Progenitor cell of endocrine pancreas (in vitro differentiated cells): ENCODE data around the gene MPPED1. TPM values are rescaled to one million over a fixed set of nuclear protein-coding genes. Genes with fewer than 3 reads are reported as not detected.

Source experiments
- DNase-seq: peaks from one replicate; pipeline ENCODE4 v3.0.0; 2021; ENCODE audit warnings: low spot score; ENCODE audit not compliant: unreplicated experiment
- H3K27ac Mint-ChIP-seq: 2 replicates; pipeline ENCODE4 v1.8.0; 2021; ENCODE audit warnings: mild to moderate bottlenecking, moderate library complexity, mixed read lengths
- H3K27me3 Mint-ChIP-seq: 2 replicates; pipeline ENCODE4 v1.8.0; 2021; ENCODE audit warnings: mixed read lengths
- H3K36me3 Mint-ChIP-seq: 2 replicates; pipeline ENCODE4 v1.8.0; 2022; ENCODE audit warnings: mixed read lengths; ENCODE audit not compliant: insufficient read depth
- H3K4me1 Mint-ChIP-seq: 2 replicates; pipeline ENCODE4 v1.8.0; 2021; ENCODE audit warnings: low read depth, mixed read lengths
- H3K4me3 Mint-ChIP-seq: 2 replicates; pipeline ENCODE4 v1.8.0; 2021; ENCODE audit warnings: low read depth, mild to moderate bottlenecking, moderate library complexity, mixed read lengths
- H3K9me3 Mint-ChIP-seq: 2 replicates; pipeline ENCODE4 v1.8.0; 2021; ENCODE audit warnings: low read depth, mixed read lengths
- CTCF ChIP-seq: fragments of 200-600 bp; sonication (generic); IDR thresholded peaks from one replicate; pipeline ENCODE4 v1.5.0; 2021; ENCODE audit warnings: antibody characterized with exemption, mild to moderate bottlenecking; ENCODE audit not compliant: unreplicated experiment
- total RNA-seq: library from RNA; stranded (reverse); gene quantifications from 2 replicates; pipeline ENCODE4 v1.2.1, GENCODE V29; 2021

MPPED1 gene
- total RNA-seq, 1 donor from 2014 or later, result 0.96 TPM

GRCh38 chr22:43424201-43424600, 12.4 kb downstream of the MPPED1 start:
- Mint-ChIP-seq H3K9me3 (no peaks in the 10 kb centered on the region), H3K36me3 (no peaks in the 10 kb centered on the region), H3K27ac (no peak overlapping the region), H3K27me3 (peaks cover 10% of the 10 kb centered on the region), H3K4me3 (no peak overlapping the region), H3K4me1 (no peaks in the 10 kb centered on the region)
- DNase-seq, result no peak
- no peak for TF ChIP-seq CTCF

- Mint-ChIP-seq H3K27ac (no peak overlapping the region), H3K36me3 (no peaks in the 10 kb centered on the region), H3K4me3 (no peak overlapping the region), H3K9me3 (no peaks in the 10 kb centered on the region), H3K4me1 (no peaks in the 10 kb centered on the region), H3K27me3 (peaks cover 11% of the 10 kb centered on the region)
- no peak for DNase-seq
- TF ChIP-seq CTCF, result no peak
Measured at GRCh38 chr22:43424666-43425630, 13.1 kb downstream of the MPPED1 start.

GRCh38 chr22:43425976-43426785, 14.4 kb downstream of the MPPED1 start:
- Mint-ChIP-seq H3K36me3 (no peaks in the 10 kb centered on the region), H3K9me3 (no peaks in the 10 kb centered on the region), H3K4me3 (no peak overlapping the region), H3K27me3 (peaks cover 18% of the 10 kb centered on the region), H3K4me1 (no peaks in the 10 kb centered on the region), H3K27ac (no peak overlapping the region)
- DNase-seq, result no peak
- no peak for TF ChIP-seq CTCF

- no peaks in the 10 kb centered on the region for H3K9me3 Mint-ChIP-seq
- no peaks in the 10 kb centered on the region for H3K36me3 Mint-ChIP-seq
- no peak overlapping the region for H3K27ac Mint-ChIP-seq
- peaks cover 24% of the 10 kb centered on the region for H3K27me3 Mint-ChIP-seq
- no peak overlapping the region for H3K4me3 Mint-ChIP-seq
- H3K4me1 Mint-ChIP-seq, result no peaks in the 10 kb centered on the region
- DNase-seq, result no peak
- TF ChIP-seq CTCF, result no peak
Measured at GRCh38 chr22:43426816-43427215, 15.0 kb downstream of the MPPED1 start.

GRCh38 chr22:43427296-43428004, 15.6 kb downstream of the MPPED1 start:
- Mint-ChIP-seq H3K36me3 (no peaks in the 10 kb centered on the region), H3K4me3 (no peak overlapping the region), H3K4me1 (no peaks in the 10 kb centered on the region), H3K27me3 (peaks cover 29% of the 10 kb centered on the region), H3K9me3 (no peaks in the 10 kb centered on the region), H3K27ac (no peak overlapping the region)
- TF ChIP-seq CTCF, result no peak
- no peak for DNase-seq
